Mesenchymal stem cell (in vitro differentiated cells and primary cell): ENCODE data around the gene UTS2R.

Source experiments
- DNase-seq: peaks from one replicate; pipeline ENCODE4 v3.0.0-alpha.2; 2013
- H2AFZ ChIP-seq: one replicate; pipeline ENCODE4 v1.6.1; 2013; ENCODE audit warnings: low read depth, mild to moderate bottlenecking, control low read depth, inconsistent platforms, low read length, moderate library complexity
- H2AK5ac ChIP-seq: 2 replicates; pipeline ENCODE4 v1.6.1; 2013; ENCODE audit warnings: low read length, moderate library complexity, mild to moderate bottlenecking, inconsistent platforms; ENCODE audit not compliant: severe bottlenecking
- H2BK120ac ChIP-seq: one replicate; pipeline ENCODE4 v1.6.1; 2013; ENCODE audit warnings: low read depth, mild to moderate bottlenecking, inconsistent platforms, low read length, moderate library complexity
- H2BK12ac ChIP-seq, 2 experiments: one replicate each; pipeline ENCODE4 v1.6.1; 2013; ENCODE audit warnings: inconsistent platforms in 2 of 2, low read length in 2 of 2, mild to moderate bottlenecking in 2 of 2, moderate library complexity in 2 of 2, control low read depth in 1 of 2
- H2BK15ac ChIP-seq: one replicate; pipeline ENCODE4 v1.6.1; 2013; ENCODE audit warnings: mild to moderate bottlenecking, low read depth, inconsistent platforms; ENCODE audit not compliant: poor library complexity, severe bottlenecking
- H2BK5ac ChIP-seq: 2 replicates; pipeline ENCODE4 v1.6.1; 2013; ENCODE audit warnings: low read depth, mild to moderate bottlenecking, low read length, control low read depth, inconsistent platforms; ENCODE audit not compliant: poor library complexity, severe bottlenecking
- H3K14ac ChIP-seq, 2 experiments: one replicate each; pipeline ENCODE4 v1.6.1; 2013; ENCODE audit warnings: inconsistent platforms in 2 of 2, low read length in 2 of 2, control low read depth in 1 of 2, mild to moderate bottlenecking in 1 of 2, moderate library complexity in 1 of 2
- H3K18ac ChIP-seq, 2 experiments: one replicate each; pipeline ENCODE4 v1.6.1; 2013; ENCODE audit warnings: inconsistent platforms in 2 of 2, low read length in 2 of 2, control low read depth in 1 of 2, low read depth in 1 of 2, mild to moderate bottlenecking in 1 of 2
- H3K23ac ChIP-seq, 2 experiments: one replicate each; pipeline ENCODE4 v1.6.1; 2013; ENCODE audit warnings: inconsistent platforms in 2 of 2, low read length in 2 of 2, mild to moderate bottlenecking in 2 of 2, moderate library complexity in 2 of 2, control low read depth in 1 of 2
- H3K27ac ChIP-seq: 2 replicates; pipeline ENCODE4 v1.5.1; 2013; ENCODE audit warnings: mild to moderate bottlenecking, moderate library complexity, low read length, control low read depth, inconsistent platforms; ENCODE audit not compliant: poor library complexity, severe bottlenecking
- H3K27me3 ChIP-seq, 2 experiments: 2 replicates each; pipeline versions ENCODE4 v1.6.1 to v1.7.0; 2013; ENCODE audit warnings: low read length in 2 of 2, mild to moderate bottlenecking in 2 of 2, moderate library complexity in 2 of 2, control low read depth in 1 of 2, inconsistent platforms in 1 of 2; ENCODE audit not compliant: control insufficient read depth in 1 of 2, insufficient read depth in 1 of 2
- H3K36me3 ChIP-seq, 2 experiments: 2 replicates each; pipeline versions ENCODE4 v1.6.1 to v1.7.0; 2013; ENCODE audit warnings: low read length in 2 of 2, control low read depth in 1 of 2, inconsistent platforms in 1 of 2, low read depth in 1 of 2, mild to moderate bottlenecking in 1 of 2; ENCODE audit not compliant: insufficient read depth in 2 of 2, control insufficient read depth in 1 of 2
- H3K4ac ChIP-seq, 2 experiments: one replicate each; pipeline ENCODE4 v1.6.1; 2013; ENCODE audit warnings: inconsistent platforms in 2 of 2, low read length in 2 of 2, mild to moderate bottlenecking in 2 of 2, moderate library complexity in 2 of 2, control low read depth in 1 of 2, low read depth in 1 of 2
- H3K4me1 ChIP-seq: 2 replicates; pipeline ENCODE4 v1.6.1; 2013; ENCODE audit warnings: low read depth, low read length, control low read depth; ENCODE audit not compliant: control insufficient read depth, insufficient read depth
- H3K4me2 ChIP-seq: 2 replicates; pipeline ENCODE4 v1.6.1; 2013; ENCODE audit warnings: low read length, mild to moderate bottlenecking, inconsistent platforms; ENCODE audit not compliant: poor library complexity, severe bottlenecking
- H3K4me3 ChIP-seq, 2 experiments: 2 replicates each; pipeline versions ENCODE4 v1.5.1 to v1.7.0; 2013; ENCODE audit warnings: low read length in 2 of 2, mild to moderate bottlenecking in 2 of 2, control low read depth in 1 of 2, low read depth in 1 of 2; ENCODE audit not compliant: insufficient read depth in 1 of 2
- H3K79me1 ChIP-seq: replicated peaks from 2 replicates; pipeline ENCODE4 v1.6.1; 2013; ENCODE audit warnings: mild to moderate bottlenecking, control low read depth, low read length, inconsistent platforms; ENCODE audit not compliant: poor library complexity, severe bottlenecking
- H3K9ac ChIP-seq: 2 replicates; pipeline ENCODE4 v1.7.0; 2013; ENCODE audit warnings: mild to moderate bottlenecking, low read length, moderate library complexity
- H3K9me3 ChIP-seq: 2 replicates; pipeline ENCODE4 v1.7.0; 2013; ENCODE audit warnings: mild to moderate bottlenecking, low read length; ENCODE audit not compliant: control insufficient read depth
- H4K8ac ChIP-seq: one replicate; pipeline ENCODE4 v1.6.1; 2013; ENCODE audit warnings: inconsistent platforms, mild to moderate bottlenecking, low read length, moderate library complexity
- H4K91ac ChIP-seq: one replicate; pipeline ENCODE4 v1.6.1; 2013; ENCODE audit warnings: mild to moderate bottlenecking, low read length, inconsistent platforms
- WGBS: methylation state at CpG from one replicate; pipeline ENCODE4 v1.1.7; 2013; ENCODE audit warnings: mixed read lengths; 5-methylcytosine and 5-hydroxymethylcytosine counted together

Gene UTS2R

GRCh38 chr17:82391496-82392066 is 20.0 kb downstream of the UTS2R start:
- no peak overlapping the region for H2BK12ac ChIP-seq

DNA sequence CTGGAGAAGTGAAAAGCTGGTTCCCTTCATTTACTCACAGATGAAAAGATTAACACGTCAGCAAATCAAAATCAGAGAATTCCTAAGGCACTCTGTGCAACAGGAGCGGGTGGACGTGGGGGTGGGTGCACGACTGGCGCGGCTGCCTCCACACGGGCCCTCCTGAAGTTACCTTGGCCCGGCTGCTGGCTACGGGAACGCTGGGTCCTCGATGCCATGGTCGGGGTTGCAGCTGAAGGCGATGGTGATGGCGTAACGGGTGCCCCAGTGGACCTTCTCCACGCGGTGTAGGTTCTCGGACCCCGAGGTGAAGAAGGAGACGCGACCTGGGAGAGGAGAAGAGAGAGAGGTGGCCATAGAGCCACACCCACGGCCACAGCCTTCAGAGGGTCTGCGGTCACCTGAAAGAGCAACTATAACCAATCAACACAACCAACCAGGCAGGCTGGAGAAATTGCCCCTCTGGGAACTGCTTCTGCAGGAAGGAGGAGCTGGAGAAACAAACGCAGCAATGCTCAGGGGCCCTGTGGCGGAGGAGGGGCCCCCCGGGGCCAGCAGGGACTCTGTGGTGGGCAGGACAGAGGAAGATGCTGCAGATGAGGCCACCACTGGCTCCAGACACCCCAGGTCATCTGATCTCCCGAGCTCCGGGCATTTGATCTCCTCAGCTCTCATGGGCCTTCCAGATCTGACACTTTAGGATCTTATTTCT is 20.8 kb downstream of the UTS2R start:
- H3K9me3 ChIP-seq: no peaks in the 10 kb centered on the region
- WGBS: 91% methylated on average over 23 of the region's 28 CpGs
- no peak overlapping the region for H3K4me2 ChIP-seq
- peaks cover 17 to 27% of the 10 kb centered on the region in 2 experiments for H3K36me3 ChIP-seq
- H3K27me3 ChIP-seq: peaks cover 7 to 8% of the 10 kb centered on the region in 2 experiments
- H2AFZ ChIP-seq: no peak overlapping the region
- H3K18ac ChIP-seq: no peak overlapping the region
- no peak overlapping the region for H3K4ac ChIP-seq
- no peak overlapping the region for H2BK15ac ChIP-seq
- H2BK12ac ChIP-seq: no peak overlapping the region
- no peaks in the 10 kb centered on the region for H3K79me1 ChIP-seq
- H2BK120ac ChIP-seq: no peak overlapping the region
- no peak overlapping the region for H3K27ac ChIP-seq
- no peak overlapping the region for H3K14ac ChIP-seq
- H2AK5ac ChIP-seq: no peak overlapping the region
- no peak overlapping the region for H2BK5ac ChIP-seq
- peaks cover 19% of the 10 kb centered on the region for H3K4me1 ChIP-seq
- no peak overlapping the region for H3K23ac ChIP-seq
- DNase-seq: no peak
- H4K8ac ChIP-seq: no peak overlapping the region
- H3K9ac ChIP-seq: no peak overlapping the region
- no peak overlapping the region for H4K91ac ChIP-seq
- no peak overlapping the region for H3K4me3 ChIP-seq

More at GRCh38 chr17:82391496-82392066, 20.0 kb downstream of the UTS2R start:
- Histone ChIP-seq H3K36me3 (peaks cover 17 to 27% of the 10 kb centered on the region in 2 experiments), H2BK15ac (no peak overlapping the region), H4K8ac (no peak overlapping the region), H3K27ac (no peak overlapping the region), H3K27me3 (peaks cover 15% of the 10 kb centered on the region in 2 experiments), H2AK5ac (no peak overlapping the region), H3K79me1 (no peaks in the 10 kb centered on the region), H3K14ac (no peak overlapping the region), H3K4me1 (peaks cover 14% of the 10 kb centered on the region), H3K4me2 (no peak overlapping the region), H2BK120ac (no peak overlapping the region), H2AFZ (no peak overlapping the region), H3K18ac (no peak overlapping the region), H4K91ac (no peak overlapping the region), H3K9ac (no peak overlapping the region), H3K4ac (no peak overlapping the region), H3K9me3 (no peaks in the 10 kb centered on the region), H3K23ac (no peak overlapping the region), H3K4me3 (no peak overlapping the region), H2BK5ac (no peak overlapping the region)
- no peak for DNase-seq
- 96% methylated on average over 22 of the region's 23 CpGs for WGBS

DNA sequence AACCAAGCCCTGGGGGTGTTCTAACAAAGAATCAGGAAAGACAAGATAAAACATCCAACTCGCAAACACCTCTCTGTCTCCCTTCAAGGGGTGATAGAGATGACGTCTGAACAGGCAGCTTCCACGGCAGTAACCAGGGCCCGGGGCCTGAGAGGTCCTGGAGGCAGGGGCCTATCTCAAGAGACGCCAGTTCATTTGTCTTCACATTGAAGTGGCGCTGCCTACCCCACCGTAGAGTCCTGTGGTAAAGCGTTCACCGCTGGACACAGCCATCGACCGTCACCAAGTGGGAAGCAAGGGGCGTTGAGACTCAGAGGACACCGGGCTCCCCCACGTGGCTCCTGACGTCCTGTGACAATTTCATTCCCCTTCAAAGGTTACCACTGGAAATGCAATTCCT is 21.4 kb downstream of the UTS2R start:
- no peaks in the 10 kb centered on the region for H3K79me1 ChIP-seq
- H3K36me3 ChIP-seq: peaks cover 17 to 33% of the 10 kb centered on the region in 2 experiments
- H3K4me1 ChIP-seq: peaks cover 24% of the 10 kb centered on the region
- no peak overlapping the region for H2AK5ac ChIP-seq
- no peak for DNase-seq
- H3K9me3 ChIP-seq: no peaks in the 10 kb centered on the region
- H3K23ac ChIP-seq: no peak overlapping the region
- no peak overlapping the region for H3K4me2 ChIP-seq
- no peak overlapping the region for H2BK120ac ChIP-seq
- no peak overlapping the region for H3K14ac ChIP-seq
- no peak overlapping the region for H3K9ac ChIP-seq
- H4K8ac ChIP-seq: no peak overlapping the region
- no peak overlapping the region for H3K18ac ChIP-seq
- no peak overlapping the region for H4K91ac ChIP-seq
- H2AFZ ChIP-seq: no peak overlapping the region
- no peak overlapping the region for H3K27ac ChIP-seq
- no peak overlapping the region for H2BK12ac ChIP-seq
- no peak overlapping the region for H2BK15ac ChIP-seq
- no peak overlapping the region for H3K4ac ChIP-seq
- no peak overlapping the region for H3K4me3 ChIP-seq
- H3K27me3 ChIP-seq: peaks cover 1 to 2% of the 10 kb centered on the region in 2 experiments
- H2BK5ac ChIP-seq: no peak overlapping the region
- whole genome bisulfite sequencing: 95% methylated on average over 15 of the region's 15 CpGs

DNA sequence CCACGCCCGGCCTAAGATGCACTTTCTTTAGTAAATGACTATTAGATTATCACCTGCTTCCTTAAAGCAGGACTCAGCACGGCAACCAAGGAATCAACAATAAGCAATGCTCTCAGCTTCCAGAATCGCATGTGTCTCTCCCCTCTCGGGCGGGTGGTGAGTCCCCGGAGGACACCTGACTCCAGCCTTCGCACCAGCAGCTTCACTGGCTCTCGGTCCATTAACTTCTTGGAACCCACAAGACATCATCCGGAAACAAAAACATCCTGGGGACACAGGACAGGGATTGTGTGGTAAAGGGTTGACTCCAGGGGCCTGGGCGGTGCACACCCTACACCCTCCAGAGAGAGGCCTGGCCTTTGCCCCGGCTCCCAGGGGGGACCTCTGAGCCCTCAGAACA is 22.7 kb downstream of the UTS2R start:
- no peak for DNase-seq
- H4K8ac ChIP-seq: no peak overlapping the region
- H2BK120ac ChIP-seq: no peak overlapping the region
- H2BK5ac ChIP-seq: no peak overlapping the region
- no peak overlapping the region for H3K14ac ChIP-seq
- no peak overlapping the region for H4K91ac ChIP-seq
- no peak overlapping the region for H3K18ac ChIP-seq
- no peak overlapping the region for H2BK15ac ChIP-seq
- H3K4me1 ChIP-seq: peaks cover 28% of the 10 kb centered on the region
- no peak overlapping the region for H3K9ac ChIP-seq
- H3K23ac ChIP-seq: no peak overlapping the region
- no peak overlapping the region for H2AK5ac ChIP-seq
- H3K79me1 ChIP-seq: no peaks in the 10 kb centered on the region
- H2AFZ ChIP-seq: no peak overlapping the region
- H3K36me3 ChIP-seq: peaks cover 17 to 35% of the 10 kb centered on the region in 2 experiments
- WGBS: 97% methylated on average over 11 of the region's 12 CpGs
- H3K4me2 ChIP-seq: no peak overlapping the region
- no peaks in the 10 kb centered on the region for H3K9me3 ChIP-seq
- H3K27ac ChIP-seq: no peak overlapping the region
- no peak overlapping the region for H3K4ac ChIP-seq
- H3K27me3 ChIP-seq: no peaks in the 10 kb centered on the region
- H3K4me3 ChIP-seq: no peak overlapping the region
- H2BK12ac ChIP-seq: no peak overlapping the region
